ENCODE data around the gene CHM. TPM values are rescaled to one million over a fixed set of nuclear protein-coding genes. Genes with fewer than 3 reads are reported as not detected.
"Not testable (repeated sequence)": the region's sequence is repeated elsewhere in the genome, so short reads cannot be mapped to it uniquely, and the experiment has no call there.

CHM gene
- total RNA-seq, 1 donor from 2014 or later: 15.0 TPM

DNA sequence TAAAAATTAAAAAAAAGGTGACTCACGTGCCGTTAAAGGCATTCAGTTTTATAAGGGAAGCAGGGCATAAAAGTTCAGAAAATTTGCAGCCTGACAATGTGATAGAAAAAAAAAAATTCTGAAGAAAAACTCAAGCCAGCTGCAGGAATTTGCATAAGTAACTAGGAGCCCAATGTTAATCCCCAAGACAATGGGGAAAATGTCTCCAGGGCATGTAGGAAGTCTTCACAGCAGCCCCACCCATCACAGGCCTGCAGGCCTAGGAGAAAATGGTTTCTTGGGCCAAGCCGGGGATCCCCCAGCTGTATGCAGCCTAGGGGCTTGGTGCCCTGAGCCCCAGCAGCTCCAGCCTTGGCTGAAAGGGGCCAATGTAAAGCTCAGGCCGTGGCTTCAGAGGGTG is 31.2 kb downstream of the CHM start:
- DNase-seq (ENCODE audit: low read depth): no peak
- TF ChIP-seq CTCF (conservative IDR thresholded peaks at IDR 0.05; ENCODE audit: low read depth, low read length): no peak
- no peak overlapping the region for H3K4me3 ChIP-seq (ENCODE audit: low read depth, low read length)

DNA sequence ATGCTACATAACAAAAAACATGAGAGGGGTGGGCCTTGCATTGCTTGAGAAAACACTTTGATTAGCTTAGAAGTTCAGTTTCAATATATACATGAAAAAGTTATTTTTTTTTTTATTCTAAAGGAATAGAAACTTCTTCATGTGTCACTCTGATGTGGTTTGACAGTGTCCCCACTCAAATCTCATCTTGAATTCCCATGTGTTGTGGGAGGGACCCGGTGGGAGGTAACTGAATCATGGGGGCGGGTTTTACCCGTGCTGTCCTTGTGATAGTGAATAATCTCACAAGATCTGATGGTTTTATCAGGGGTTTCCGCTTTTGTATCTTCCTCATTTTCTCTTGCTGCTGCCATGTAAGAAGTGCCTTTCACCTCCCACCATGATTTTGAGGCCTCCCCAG is 32.4 kb downstream of the CHM start:
- DNase-seq (ENCODE audit: low read depth); H3K4me3 ChIP-seq (ENCODE audit: low read depth, low read length): not testable (repeated sequence)

DNA sequence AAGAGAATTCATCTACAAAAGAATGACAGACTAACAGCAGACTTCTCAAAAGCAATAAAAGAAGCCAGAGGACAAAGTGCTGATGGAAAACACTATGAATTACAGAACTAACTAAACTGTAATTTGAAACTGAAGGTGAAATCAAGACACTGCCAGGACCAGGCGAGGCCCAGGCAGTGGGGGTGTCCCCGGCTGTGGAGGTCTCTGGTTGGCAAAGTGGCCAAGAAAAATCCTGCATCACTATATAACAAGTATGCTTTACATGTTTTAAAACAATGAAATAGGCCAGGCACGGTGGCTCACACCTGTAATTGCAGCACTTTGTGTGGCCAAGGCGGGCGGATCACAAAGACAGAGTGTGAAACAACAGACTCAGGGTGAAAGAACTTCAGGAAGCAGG is 32.9 kb downstream of the CHM start:
- DNase-seq (ENCODE audit: low read depth): no peak
- no peak for TF ChIP-seq CTCF (conservative IDR thresholded peaks at IDR 0.05; ENCODE audit: low read depth, low read length)
- H3K4me3 ChIP-seq (ENCODE audit: low read depth, low read length): no peak overlapping the region

- H3K4me3 ChIP-seq (ENCODE audit: low read depth, low read length): no peak overlapping the region
- TF ChIP-seq CTCF (conservative IDR thresholded peaks at IDR 0.05; ENCODE audit: low read depth, low read length): no peak
- DNase-seq (ENCODE audit: low read depth): no peak
Measured at GRCh38 chrX:86013792-86014191, 33.6 kb downstream of the CHM start.

DNA sequence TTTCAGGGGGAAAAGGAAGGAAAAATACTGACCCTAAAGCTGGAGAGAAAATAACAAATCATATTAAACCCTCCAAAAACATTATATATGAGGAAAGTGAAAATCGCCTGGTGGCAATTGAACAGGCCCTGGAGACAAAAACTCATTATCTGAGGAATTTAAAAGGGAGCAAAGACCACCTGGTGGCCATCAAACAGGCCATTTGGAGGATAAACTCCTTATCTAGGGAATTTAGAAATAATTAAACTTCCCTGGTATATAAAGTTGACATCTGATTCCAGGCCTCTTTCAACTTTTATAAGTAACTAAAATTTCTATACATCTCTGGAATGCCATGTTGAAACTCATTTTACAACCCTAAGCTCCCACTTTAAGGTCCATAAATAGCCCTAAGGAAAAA is 35.2 kb downstream of the CHM start:
- TF ChIP-seq CTCF (conservative IDR thresholded peaks at IDR 0.05; ENCODE audit: low read depth, low read length): no peak
- no peak for DNase-seq (ENCODE audit: low read depth)
- no peak overlapping the region for H3K4me3 ChIP-seq (ENCODE audit: low read depth, low read length)

- not testable (repeated sequence) for H3K4me3 ChIP-seq (ENCODE audit: low read depth, low read length); DNase-seq (ENCODE audit: low read depth)
Measured at GRCh38 chrX:86009803-86010202, 37.6 kb downstream of the CHM start.

DNA sequence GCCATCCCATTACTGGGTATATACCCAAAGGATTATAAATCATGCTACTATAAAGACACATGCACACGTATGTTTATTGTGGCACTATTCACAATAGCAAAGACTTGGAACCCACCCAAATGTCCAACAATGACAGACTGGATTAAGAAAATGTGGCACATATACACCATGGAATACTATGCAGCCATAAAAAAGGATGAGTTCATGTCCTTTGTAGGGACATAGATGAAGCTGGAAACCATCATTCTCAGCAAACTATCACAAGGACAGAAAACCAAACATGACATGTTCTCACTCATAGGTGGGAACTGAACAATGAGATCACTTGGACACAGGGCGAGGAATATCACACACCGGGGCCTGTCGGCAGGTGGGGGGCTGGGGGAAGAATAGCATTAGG is 39.5 kb downstream of the CHM start:
- DNase-seq (ENCODE audit: low read depth): not testable (repeated sequence)

DNA sequence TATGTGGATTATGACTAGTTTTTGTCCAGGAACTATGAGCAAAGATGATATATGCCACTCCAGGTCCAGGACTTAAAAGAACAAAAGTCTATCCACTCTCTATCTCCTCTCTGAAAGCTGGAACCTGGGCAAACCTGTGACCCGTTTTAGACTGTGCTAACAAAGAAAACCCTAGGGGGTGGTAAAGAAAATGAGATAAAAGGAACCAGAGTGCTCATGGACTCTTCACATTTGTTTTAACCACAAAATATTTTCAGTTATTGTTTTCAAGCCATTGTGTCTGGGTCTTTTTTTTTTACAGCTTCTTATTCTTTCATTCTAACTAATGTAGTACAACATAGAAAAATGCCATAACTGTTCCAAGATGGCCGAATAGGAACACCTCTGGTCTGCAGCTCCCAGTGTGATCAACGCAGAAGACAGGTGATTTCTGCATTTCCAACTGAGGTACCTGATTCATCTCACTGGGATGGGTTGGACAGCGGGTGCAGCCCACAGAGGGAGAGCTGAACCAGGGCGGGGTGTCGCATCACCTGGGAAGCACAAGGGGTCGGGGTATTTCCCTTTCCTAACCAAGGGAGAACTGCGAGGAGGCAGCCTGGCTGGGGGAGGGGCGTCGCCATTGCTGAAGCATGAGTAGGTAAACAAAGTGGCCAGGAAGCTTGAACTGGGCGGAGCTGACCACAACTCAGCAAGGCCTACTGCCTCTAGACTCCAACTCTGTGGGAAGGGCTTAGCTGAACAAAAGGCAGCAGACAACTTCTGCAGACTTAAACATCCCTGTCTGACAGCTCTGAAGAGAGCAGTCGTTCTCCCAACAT is 45.1 kb downstream of the CHM start:
- no peak for DNase-seq (ENCODE audit: low read depth)
- TF ChIP-seq CTCF (conservative IDR thresholded peaks at IDR 0.05; ENCODE audit: low read depth, low read length): no peak
- H3K4me3 ChIP-seq (ENCODE audit: low read depth, low read length): no peak overlapping the region

More for the DNA sequence above, 39.5 kb downstream of the CHM start:
- not testable (repeated sequence) for H3K4me3 ChIP-seq (ENCODE audit: low read depth, low read length)

All from epithelial cell of proximal tubule (primary cell).